ENCODE data around the gene C7. TPM values are rescaled to one million over a fixed set of nuclear protein-coding genes. Genes with fewer than 3 reads are reported as not detected.

Gene C7
- total and polyA plus RNA-seq, 7 donors = 1.2 to 33.0 (median 4.2) TPM

DNA sequence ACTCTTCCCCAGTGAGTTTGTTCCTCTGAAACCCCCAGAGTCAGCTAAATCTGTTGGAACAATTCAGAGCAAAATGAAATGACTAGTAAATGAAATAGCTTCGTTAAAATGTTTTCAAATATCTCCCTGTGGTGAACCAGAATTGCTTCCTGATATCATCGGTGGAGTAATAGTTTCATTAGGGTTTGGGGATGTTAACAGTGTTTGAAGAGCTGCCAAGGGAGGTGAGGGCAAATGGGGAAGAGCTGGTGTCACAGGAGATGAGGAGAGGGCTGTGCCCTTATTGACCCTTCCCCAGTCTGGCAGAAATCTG lies 4.3 kb upstream of the C7 start:
- ATAC-seq (no peak), DNase-seq (no peak)
- Histone ChIP-seq H3K4me1 (peaks cover 9% of the 10 kb centered on the region), H3K27me3 (ENCODE audit: insufficient read depth in 3 of 3, low read length in 2 of 3) (no peaks in the 10 kb centered on the region), H3K4me3 (no peak overlapping the region), H3K27ac (no peak overlapping the region), H3K36me3 (ENCODE audit: insufficient read depth in 1 of 2, low read depth in 1 of 2) (no peaks in the 10 kb centered on the region), H3K9me3 (no peaks in the 10 kb centered on the region)
- WGBS, 3 donors = 33 to 45% (median 35%) methylated on average over 2 of the region's 2 CpGs
- TF ChIP-seq, protein P1, sequence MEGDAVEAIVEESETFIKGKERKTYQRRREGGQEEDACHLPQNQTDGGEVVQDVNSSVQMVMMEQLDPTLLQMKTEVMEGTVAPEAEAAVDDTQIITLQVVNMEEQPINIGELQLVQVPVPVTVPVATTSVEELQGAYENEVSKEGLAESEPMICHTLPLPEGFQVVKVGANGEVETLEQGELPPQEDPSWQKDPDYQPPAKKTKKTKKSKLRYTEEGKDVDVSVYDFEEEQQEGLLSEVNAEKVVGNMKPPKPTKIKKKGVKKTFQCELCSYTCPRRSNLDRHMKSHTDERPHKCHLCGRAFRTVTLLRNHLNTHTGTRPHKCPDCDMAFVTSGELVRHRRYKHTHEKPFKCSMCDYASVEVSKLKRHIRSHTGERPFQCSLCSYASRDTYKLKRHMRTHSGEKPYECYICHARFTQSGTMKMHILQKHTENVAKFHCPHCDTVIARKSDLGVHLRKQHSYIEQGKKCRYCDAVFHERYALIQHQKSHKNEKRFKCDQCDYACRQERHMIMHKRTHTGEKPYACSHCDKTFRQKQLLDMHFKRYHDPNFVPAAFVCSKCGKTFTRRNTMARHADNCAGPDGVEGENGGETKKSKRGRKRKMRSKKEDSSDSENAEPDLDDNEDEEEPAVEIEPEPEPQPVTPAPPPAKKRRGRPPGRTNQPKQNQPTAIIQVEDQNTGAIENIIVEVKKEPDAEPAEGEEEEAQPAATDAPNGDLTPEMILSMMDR (IDR thresholded peaks at IDR 0.05) = no peak
- intact Hi-C loops (cut with DNase I) = loop anchor here in 1 of 2 donors (10.0 kb wide), 1 partner anchor 940 kb away; no protein-coding TSS in a partner anchor

DNA sequence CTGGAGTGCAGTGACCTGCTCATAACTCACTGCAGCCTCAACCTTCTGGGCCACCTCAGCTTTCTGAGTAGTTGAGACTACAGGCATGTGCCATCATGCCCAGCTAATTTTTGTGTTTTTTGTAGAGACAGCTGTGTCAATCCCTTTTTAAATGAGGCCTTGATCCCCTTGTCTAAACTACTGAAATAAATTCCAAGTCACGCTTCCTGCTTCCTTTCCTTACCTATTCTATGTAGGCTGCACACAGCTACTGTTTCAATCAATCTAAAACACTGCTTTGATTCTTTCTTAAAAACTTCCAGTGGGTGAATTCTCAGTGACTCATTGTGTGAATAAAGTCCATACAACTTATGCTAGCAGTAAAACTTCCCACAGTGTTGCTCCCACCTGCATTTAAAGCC lies 2.9 kb upstream of the C7 start:
- Histone ChIP-seq H3K4me1 (peaks cover 9% of the 10 kb centered on the region), H3K9me3 (no peaks in the 10 kb centered on the region), H3K4me3 (no peak overlapping the region), H3K27me3 (ENCODE audit: insufficient read depth in 3 of 3, low read length in 2 of 3) (no peaks in the 10 kb centered on the region), H3K36me3 (ENCODE audit: insufficient read depth in 1 of 2, low read depth in 1 of 2) (no peaks in the 10 kb centered on the region), H3K27ac (no peak overlapping the region)
- ATAC-seq = no peak
- intact Hi-C loops (cut with DNase I) = loop anchor here in 1 of 2 donors (10.0 kb wide), 1 partner anchor 938 kb away; no protein-coding TSS in a partner anchor
- DNase-seq = no peak
- WGBS, 3 donors = 72 to 85% (median 76%) methylated on average over 1 of the region's 1 CpG
- TF ChIP-seq, protein P1 (IDR thresholded peaks at IDR 0.05) = no peak

DNA sequence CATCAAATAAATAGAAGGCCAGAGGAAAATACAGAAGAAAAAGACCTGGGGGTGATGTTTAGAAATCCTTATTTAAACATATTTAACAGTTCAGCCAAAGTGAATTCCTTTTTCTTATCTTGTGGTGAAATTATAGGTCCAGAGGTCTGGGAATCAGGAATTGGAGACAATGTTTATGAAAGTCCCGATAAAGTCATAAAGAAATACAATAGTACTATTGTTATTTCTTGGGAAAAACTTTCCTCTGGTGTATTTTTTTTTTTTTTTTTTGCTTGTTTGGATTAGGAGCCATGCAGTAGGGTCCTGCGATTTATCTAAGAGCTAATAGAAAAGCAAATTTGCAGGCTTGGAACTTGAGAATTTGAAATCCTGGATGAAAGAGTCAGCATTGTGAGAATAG lies 426 bp downstream of the C7 start:
- Histone ChIP-seq H3K36me3 (ENCODE audit: insufficient read depth in 1 of 2, low read depth in 1 of 2) (no peaks in the 10 kb centered on the region), H3K4me1 (no peaks in the 10 kb centered on the region), H3K4me3 (no peak overlapping the region), H3K27me3 (ENCODE audit: insufficient read depth in 3 of 3, low read length in 2 of 3) (no peaks in the 10 kb centered on the region), H3K27ac (no peak overlapping the region), H3K9me3 (no peaks in the 10 kb centered on the region)
- intact Hi-C loops (cut with DNase I) = loop anchor here in 1 of 2 donors (10.0 kb wide), 1 partner anchor 935 kb away; no protein-coding TSS in a partner anchor
- ATAC-seq (no peak), DNase-seq (no peak)
- TF ChIP-seq, protein P1 (IDR thresholded peaks at IDR 0.05) = no peak
- WGBS, 3 donors = 47 to 55% (median 52%) methylated on average over 2 of the region's 2 CpGs

DNA sequence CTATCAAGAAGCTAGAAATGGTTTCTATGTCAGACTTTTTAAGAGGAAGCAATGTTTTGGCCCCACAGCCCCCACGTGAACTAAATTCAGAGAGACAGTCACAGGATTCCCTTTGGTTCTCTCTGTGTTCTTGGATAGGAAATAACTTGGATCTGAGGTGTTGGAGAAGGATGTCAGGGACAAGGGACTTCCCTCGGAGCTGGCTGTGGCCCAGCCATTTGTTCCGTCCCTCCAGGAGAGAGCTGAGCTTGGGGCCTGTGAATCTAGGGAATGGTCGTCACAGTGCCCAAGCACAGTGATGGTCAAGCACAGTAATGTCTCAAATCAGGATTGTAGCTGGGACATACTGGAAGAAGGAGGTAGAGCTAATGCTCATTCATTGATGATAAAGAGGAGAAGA lies 2.0 kb downstream of the C7 start:
- 28 to 33% (median 29%) methylated on average over 4 of the region's 4 CpGs for WGBS, 3 donors
- Histone ChIP-seq H3K36me3 (ENCODE audit: insufficient read depth in 1 of 2, low read depth in 1 of 2) (no peaks in the 10 kb centered on the region), H3K4me1 (no peaks in the 10 kb centered on the region), H3K9me3 (no peaks in the 10 kb centered on the region), H3K27ac (no peak overlapping the region), H3K27me3 (ENCODE audit: insufficient read depth in 3 of 3, low read length in 2 of 3) (no peaks in the 10 kb centered on the region), H3K4me3 (no peak overlapping the region)
- intact Hi-C loops (cut with DNase I) = no loop called here
- DNase-seq (no peak), ATAC-seq (no peak)
- TF ChIP-seq, protein P1 (IDR thresholded peaks at IDR 0.05) = no peak

DNA sequence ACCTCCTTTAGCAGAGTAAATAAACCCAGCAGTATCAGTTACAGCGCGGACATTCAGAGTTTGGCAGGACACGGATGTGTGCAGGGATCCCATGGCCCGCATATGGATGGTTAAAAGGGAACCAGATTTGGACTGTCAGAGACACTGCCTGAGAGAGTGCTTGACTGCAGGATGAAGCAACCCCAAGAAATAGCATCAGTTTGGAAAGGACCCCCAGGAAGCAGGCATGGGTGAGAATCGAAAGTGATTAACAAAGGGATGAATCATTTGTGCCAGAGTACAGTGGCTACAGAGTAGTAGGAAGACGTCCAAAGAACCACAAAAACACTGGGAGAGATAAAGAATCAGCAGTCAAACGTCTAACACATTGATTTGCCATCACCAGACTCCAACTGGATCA lies 5.5 kb downstream of the C7 start:
- 56 to 60% (median 56%) methylated on average over 7 of the region's 7 CpGs for WGBS, 3 donors
- H3K36me3 ChIP-seq (ENCODE audit: insufficient read depth in 1 of 2, low read depth in 1 of 2) = no peaks in the 10 kb centered on the region
- peak in 1 of 4 donors; percentile 30 for ATAC-seq
- H3K4me1 ChIP-seq = no peaks in the 10 kb centered on the region
- TF ChIP-seq, protein P1 (IDR thresholded peaks at IDR 0.05) = no peak
- H3K9me3 ChIP-seq = no peaks in the 10 kb centered on the region
- no peak overlapping the region for H3K27ac ChIP-seq
- H3K27me3 ChIP-seq (ENCODE audit: insufficient read depth in 3 of 3, low read length in 2 of 3) = peaks cover 0 to 4% (median 0%) of the 10 kb centered on the region in 3 donors
- no peak overlapping the region for H3K4me3 ChIP-seq
- intact Hi-C loops (cut with DNase I) = no loop called here
- no peak for DNase-seq
